GM19438 (cell line): ENCODE measurements around the gene HSD11B1L.

Experiments
- ATAC-seq: cut with Tn5 transposase; IDR thresholded peaks from one replicate; pipeline ENCODE4 v1.9.1; 2021; ENCODE audit warnings: low read depth; ENCODE audit not compliant: unreplicated experiment

The HSD11B1L gene

GRCh38 chr19:5666921-5667610 is 13.8 kb upstream of the HSD11B1L start:
- no peak for ATAC-seq

DNA sequence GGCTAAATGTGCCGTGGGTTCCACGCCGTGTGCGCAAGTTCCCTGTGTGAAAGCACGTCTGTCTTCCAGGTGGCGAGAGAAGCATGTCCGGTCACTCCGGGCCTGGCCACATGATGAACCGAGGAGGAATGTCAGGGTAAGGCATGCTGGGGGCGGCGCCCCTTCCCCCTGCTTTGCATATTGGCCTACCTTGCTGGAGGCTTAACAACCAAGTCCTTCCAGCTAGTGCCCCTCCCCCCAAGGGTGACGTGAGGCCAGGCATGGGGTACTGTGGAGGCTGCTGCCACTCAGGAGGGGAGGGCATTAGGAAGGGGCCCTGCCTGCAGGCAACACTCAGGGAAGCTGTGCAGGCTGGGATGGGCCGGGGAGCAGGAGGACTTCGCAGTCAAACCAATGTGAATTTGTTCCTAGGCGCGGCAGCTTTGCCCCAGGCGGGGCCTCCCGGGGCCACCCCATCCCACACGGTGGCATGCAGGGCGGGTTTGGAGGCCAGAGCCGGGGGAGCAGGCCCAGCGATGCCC is 13.0 kb upstream of the HSD11B1L start:
- no peak for ATAC-seq

GRCh38 chr19:5669212-5669611 is 11.6 kb upstream of the HSD11B1L start:
- no peak for ATAC-seq

DNA sequence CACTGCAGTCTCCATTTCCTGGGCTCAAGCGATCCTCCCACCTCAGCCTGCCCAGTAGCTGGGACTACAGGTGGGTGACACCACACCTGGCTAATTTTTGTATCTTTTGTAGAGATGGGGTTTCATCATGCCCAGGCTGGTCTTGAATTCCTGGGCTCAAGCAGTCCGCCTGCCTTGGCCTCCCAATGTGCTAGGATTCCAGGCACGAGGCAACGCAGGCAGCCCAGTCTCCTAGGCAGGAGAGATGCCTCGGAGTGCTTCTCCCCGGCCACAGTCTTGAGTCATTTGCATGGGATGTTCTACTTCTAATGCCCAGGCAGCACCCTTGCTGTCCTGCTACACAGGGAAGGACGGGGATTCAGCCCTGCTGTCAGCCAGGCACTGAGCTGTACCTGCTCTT is 9.2 kb upstream of the HSD11B1L start:
- ATAC-seq, result no peak

DNA sequence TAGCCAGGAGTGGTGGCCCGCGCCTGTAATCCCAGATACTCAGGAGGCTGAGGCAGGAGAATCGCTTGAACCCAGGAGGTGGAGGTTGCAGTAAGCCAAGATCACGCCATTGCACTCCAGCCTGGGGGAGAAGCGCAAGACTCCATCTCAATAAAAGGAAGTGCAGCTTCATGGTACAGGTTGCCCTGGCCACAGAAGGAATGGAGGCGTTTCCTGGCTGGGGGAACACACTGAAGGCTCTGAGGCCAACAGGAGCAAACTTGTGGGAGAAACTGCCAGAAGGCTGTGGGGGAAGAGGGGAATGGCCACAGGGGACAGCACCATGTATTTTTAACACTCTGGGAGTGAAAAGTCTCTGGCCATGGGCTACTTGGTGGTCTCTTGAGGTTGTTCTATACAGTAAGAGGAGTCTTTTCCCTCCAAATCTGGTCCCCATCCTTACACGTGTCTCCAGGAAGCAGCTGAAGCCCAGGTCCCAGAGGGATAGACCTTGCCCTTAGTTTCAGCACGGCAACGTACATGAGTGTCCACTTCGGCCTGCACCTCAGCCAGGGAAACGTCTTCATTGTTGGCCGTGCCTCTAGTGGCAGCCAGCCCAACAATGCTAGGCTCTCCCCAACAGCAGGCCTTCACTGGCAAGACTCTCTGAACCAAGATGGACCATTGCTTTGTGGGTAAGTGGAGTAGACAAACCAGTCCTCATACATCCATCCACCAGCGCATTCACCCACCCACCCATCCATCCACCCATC is 7.9 kb upstream of the HSD11B1L start:
- ATAC-seq, result no peak

GRCh38 chr19:5673752-5674151 is 7.1 kb upstream of the HSD11B1L start:
- no peak for ATAC-seq

GRCh38 chr19:5674714-5675113 is 6.1 kb upstream of the HSD11B1L start:
- no peak for ATAC-seq

DNA sequence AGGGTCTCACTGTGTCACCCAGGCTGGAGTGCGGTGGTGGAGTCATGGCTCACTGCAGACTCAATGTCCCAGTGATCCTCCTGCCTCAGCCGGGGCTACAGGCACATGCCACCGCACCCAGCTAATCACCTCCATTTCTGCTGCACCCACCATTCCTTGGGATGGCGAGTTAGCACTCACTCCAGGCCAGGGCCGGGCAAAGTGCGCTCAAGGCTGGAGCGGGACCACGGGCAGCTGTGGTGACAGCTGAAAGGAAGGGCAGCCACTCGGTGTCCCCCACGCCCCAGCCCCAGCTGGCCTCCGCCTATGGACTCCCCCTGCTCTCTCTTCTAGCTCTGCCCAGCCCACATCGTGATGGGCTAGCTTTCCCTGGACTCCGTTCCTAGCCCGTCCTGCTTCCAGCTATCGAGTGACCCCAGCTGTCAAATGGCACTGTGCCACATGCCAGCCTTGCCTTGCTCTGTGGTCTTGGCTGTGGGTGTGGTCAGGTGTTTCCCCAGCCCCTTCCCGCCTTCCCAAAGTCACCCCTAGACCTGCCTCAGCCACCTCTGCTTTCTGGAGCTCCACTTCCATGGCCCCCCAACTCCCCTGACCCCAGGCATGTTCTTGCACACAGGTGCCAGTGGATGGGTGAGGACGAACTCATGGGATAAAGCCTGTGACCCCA is 4.6 kb upstream of the HSD11B1L start:
- ATAC-seq, result no peak

DNA sequence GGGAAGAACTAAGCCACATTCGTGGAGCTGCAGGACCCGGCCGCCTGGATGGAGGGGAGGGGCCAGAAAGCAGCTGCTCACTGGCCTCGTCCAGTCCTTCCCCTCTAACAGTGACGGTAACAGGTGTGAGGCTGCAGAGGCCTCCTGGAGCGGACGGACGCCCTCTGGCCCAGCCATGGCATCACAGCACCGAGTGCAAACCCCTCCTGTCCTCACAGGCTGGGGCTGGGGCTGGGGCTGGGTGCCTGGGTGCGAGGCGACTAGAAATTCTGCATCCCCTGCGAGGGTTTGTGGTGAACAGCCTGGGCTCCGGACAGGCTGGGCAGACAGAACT is 4.1 kb upstream of the HSD11B1L start:
- no peak for ATAC-seq

DNA sequence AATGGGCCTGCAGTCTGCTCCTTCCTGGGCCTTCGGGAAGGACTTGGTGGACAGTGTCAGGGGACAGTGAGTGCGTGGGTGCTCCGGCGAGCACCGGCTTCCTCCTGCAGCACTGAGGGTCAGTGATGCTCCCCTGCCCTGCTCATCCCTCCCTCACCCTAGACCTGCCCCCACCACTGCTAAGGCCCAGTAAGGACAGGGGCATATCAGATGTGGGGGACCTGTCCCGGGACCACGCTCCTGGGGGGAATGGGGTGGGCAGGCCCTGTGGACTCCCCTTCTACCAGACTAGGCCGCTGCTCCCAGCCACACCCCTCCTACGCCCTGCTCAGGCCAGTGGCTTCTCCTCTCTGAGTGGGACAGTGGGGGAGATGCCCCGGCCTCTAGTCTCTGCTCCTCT is 3.7 kb upstream of the HSD11B1L start:
- no peak for ATAC-seq

DNA sequence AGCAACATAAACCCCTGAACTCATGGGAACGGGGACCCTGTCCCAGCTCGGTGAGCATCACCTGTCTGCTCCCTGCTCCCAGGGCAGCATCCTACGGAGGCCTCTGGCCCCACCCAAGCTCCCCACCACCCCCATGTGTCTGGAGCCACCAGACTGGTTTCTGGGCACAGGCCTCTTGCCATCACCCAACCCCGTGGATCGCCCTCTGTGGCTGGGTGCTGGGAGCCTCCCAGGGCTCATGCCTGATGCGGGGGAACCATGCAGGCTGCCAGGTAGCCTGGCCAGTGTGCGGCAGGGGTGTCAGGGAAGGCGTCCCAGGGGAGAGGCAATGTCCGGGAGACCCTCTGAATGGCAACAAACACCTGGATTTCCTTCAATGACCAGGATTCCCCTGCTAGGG is 3.2 kb upstream of the HSD11B1L start:
- ATAC-seq, result no peak

DNA sequence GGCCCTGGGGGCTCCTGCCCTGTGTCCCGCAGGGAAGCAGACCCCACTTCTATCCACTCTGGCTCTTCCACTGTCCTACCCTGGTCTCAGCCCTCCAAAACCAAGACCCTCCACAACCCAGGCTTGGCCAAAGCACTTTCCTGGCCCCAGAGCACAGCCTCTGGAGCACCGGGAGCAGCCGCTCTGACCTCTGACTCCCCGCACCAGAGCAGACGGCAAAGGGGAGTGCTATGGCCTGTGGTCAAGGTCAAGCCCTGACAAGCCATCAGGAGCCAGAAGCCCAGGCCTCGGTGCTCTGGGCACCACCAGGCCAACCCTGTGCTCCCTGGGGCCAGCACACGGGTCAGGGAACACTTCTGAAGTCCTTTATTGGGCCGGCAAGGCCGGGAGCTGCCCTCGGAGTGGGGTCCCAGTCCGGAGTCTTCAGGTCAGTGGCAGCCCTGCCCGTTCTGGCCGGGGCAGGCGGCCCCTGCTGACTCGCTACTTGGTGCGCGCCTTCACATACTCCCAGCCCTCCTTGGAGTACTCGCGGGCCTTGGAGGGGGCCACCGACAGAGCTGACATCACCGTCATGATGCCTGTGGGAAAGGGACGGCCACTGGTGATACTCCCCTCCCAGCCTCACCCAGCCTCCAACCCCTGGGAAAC is 2.6 kb upstream of the HSD11B1L start:
- ATAC-seq, result no peak

DNA sequence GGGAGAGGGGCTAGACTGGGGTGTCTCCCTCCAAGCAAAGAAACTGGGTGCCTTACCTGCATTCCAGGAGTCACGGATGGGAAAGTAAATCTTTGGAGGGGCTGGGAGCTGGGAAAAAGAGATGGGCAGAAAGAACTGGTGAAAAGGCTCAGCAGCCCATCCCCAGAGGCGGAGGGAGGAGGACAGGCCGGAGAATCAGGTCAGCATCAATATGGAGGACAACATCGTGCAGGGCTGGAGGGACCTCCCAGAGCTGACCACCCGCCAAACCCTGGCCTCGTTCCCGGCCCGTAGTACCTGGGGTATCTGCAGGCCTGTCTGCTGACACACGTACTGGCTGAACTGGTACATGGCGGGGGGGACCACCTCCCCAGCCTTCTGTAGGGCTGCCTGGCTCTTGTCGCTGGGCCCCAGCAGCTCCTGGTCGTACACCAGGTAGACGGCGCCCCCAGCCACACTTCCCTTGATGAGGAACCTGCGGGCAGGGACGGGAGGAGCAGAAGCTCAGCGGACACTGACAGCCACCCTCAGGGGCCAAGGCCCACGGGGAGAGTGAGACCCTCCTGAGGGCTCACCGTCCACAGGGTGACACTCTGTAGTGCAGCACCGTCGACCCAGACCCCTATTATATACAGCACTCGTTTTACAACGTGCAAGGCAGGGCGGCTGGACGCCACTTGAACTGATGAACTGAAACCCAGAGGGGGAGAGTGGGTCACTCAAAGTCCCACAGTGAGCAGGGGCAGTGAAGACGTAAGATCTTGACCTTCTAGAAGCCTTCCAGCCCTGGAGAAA is 1.3 kb upstream of the HSD11B1L start:
- ATAC-seq, result no peak

- ATAC-seq, result no peak
These were observed 767 bp upstream of the HSD11B1L start for GRCh38 chr19:5680084-5680436.

DNA sequence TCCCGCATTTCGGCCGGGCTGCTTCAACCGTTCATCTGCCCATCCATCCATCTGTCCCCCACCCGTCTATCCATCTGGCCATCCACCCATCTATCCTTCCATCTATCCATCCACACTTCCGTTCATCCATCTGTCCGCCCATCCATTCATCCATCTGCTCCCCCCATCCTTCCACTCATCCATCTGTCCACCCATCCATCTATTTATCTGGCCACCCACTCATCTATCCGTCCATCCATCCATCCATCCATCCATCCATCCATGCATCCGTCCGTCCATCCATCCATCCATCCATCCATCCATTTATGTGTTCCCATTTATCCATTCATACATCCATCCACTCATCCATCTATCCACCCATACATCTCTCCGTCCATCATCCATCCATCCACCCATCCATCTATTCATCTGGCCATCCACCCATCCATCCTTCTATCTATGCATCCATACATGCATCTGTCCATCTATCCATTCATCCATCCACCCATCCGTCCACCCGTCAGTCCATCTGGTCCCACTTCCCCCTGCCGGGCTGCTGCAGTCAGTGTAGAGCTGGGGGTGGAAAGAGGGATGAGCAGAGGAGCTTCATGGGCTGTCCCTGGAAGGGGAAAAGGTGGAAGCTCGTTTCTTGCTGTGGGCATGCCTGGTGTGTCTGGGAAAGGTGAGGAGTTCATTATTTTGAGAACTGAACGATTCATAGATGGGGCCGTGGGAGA is 722 bp downstream of the HSD11B1L start:
- no peak for ATAC-seq

DNA sequence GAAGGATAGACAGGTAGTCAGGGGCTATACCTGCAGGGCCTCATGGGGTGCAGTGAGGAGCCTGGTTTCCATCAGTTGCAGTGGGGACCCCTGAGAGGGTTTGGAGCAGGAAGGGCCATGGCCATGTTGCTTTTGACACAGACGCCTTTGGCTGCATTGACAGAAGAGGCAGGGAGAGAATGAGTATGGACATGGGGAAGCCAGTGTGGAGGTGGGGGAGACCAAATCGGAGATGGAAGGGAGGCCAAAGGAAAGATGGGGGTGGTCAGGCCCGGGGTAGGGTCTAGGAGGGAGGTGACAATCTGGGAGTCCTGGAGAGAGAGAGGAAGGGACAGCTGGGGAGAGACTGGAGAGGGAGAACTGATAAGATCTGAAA is 1.3 kb downstream of the HSD11B1L start:
- ATAC-seq, result no peak

- ATAC-seq, result no peak
These were observed 2.5 kb downstream of the HSD11B1L start for GRCh38 chr19:5683177-5683886.

DNA sequence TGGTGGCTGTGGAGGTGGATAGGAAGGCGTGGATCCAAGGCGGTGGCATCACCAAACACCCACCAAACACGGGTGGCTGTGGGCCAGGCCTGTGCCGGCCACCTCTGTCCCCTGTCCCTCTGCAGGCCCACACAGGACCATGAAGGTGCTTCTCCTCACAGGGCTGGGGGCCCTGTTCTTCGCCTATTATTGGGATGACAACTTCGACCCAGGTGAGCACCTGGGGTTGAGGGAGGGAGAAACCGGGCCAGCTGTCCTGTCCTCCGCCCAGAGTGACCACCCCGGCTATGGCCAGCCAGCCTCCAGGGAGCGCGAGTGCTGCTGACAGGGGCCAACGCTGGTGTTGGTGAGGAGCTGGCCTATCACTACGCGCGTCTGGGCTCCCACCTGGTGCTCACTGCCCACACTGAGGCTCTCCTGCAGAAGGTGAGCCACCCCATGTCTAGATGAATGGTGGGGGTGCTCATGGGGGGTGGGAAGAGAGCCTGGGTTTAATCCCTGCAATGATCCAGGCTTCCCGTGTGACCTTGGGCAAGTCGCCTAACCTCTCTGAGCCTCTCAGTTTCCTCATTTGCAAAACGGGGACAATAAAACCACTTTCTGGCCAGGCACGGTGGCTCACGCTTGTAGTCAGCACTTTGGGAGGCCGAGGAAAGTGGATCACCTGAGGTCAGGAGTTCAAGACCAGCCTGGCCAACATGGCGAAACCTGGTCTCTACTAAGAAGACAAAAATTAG is 4.0 kb downstream of the HSD11B1L start:
- ATAC-seq, result no peak

DNA sequence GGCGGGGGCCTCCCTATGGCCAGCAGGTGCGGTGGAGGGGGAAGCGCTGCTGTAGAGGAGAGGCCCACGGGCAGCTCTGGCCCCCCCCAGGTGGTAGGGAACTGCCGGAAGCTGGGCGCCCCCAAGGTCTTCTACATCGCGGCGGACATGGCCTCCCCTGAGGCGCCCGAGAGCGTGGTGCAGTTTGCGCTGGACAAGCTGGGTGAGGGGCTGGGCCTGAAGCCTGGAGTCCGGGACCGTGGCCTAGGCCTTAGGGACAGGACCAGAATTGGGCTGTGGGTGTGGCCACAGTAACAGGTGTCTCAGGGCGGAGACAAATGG is 5.5 kb downstream of the HSD11B1L start:
- no peak for ATAC-seq
